C4-2B (cell line): Measurements from ENCODE around the gene ZNF133.

Source experiments
- CTCF ChIP-seq: fragments of 450-650 bp; conservative IDR thresholded peaks from 2 replicates; pipeline ENCODE4 v1.5.1; 2017; ENCODE audit warnings: mild to moderate bottlenecking
- ZFX ChIP-seq: fragments of 450-650 bp; IDR thresholded peaks from 2 replicates; pipeline ENCODE4 v1.6.1; 2017

- TF ChIP-seq CTCF (no peak), ZFX (no peak)
Observed at GRCh38 chr20:18324596-18325089, 36.3 kb downstream of the ZNF133 start.
